WTC11 (cell line): ENCODE data around the gene SRC.

ENCODE experiments used
- ATF1 ChIP-seq: sonication (generic); formaldehyde crosslinking; IDR thresholded peaks from 2 replicates; pipeline ENCODE4 v1.8.1; 2023; ENCODE audit warnings: mild to moderate bottlenecking, moderate library complexity, missing genetic modification reagents
- CREM ChIP-seq: sonication (generic); formaldehyde crosslinking; IDR thresholded peaks from 2 replicates; pipeline ENCODE4 v1.8.1; 2022; ENCODE audit warnings: mild to moderate bottlenecking, missing genetic modification reagents, moderate library complexity
- CTCF ChIP-seq: fragments of 200-600 bp; IDR thresholded peaks from 2 replicates; pipeline ENCODE4 v1.8.0; 2022; ENCODE audit warnings: antibody characterized with exemption
- FOXJ3 ChIP-seq: sonication (generic); formaldehyde crosslinking; IDR thresholded peaks from 2 replicates; pipeline ENCODE4 v1.9.0; 2021; ENCODE audit warnings: missing genetic modification reagents, mild to moderate bottlenecking, borderline replicate concordance
- FOXP1 ChIP-seq: sonication (generic); formaldehyde crosslinking; IDR thresholded peaks from 2 replicates; pipeline ENCODE4 v1.8.0; 2022; ENCODE audit warnings: missing genetic modification reagents, mild to moderate bottlenecking, moderate library complexity, borderline replicate concordance
- FOXP4 ChIP-seq: sonication (generic); formaldehyde crosslinking; IDR thresholded peaks from 2 replicates; pipeline ENCODE4 v1.8.0; 2022; ENCODE audit warnings: mild to moderate bottlenecking, missing genetic modification reagents
- GABPB1 ChIP-seq: sonication (generic); formaldehyde crosslinking; IDR thresholded peaks from 2 replicates; pipeline ENCODE4 v1.8.1; 2023; ENCODE audit warnings: mild to moderate bottlenecking, missing genetic modification reagents
- HMGXB4 ChIP-seq: sonication (generic); formaldehyde crosslinking; IDR thresholded peaks from 2 replicates; pipeline ENCODE4 v1.8.1; 2023; ENCODE audit warnings: mild to moderate bottlenecking, moderate library complexity, missing genetic modification reagents
- MYBL2 ChIP-seq: sonication (generic); formaldehyde crosslinking; IDR thresholded peaks from 2 replicates; pipeline ENCODE4 v1.8.1; 2023; ENCODE audit warnings: mild to moderate bottlenecking, moderate library complexity, missing genetic modification reagents
- NR3C1 ChIP-seq: sonication (generic); formaldehyde crosslinking; conservative IDR thresholded peaks from 2 replicates; pipeline ENCODE4 v1.8.1; 2023; ENCODE audit warnings: low read depth, mild to moderate bottlenecking, missing genetic modification reagents
- SP1 ChIP-seq: sonication (generic); formaldehyde crosslinking; conservative IDR thresholded peaks from 2 replicates; pipeline ENCODE4 v1.8.1; 2022; ENCODE audit warnings: missing genetic modification reagents
- USF1 ChIP-seq: sonication (generic); formaldehyde crosslinking; IDR thresholded peaks from 2 replicates; pipeline ENCODE4 v1.8.0; 2022; ENCODE audit warnings: mild to moderate bottlenecking, missing genetic modification reagents
- ZNF232 ChIP-seq: sonication (generic); formaldehyde crosslinking; IDR thresholded peaks from 2 replicates; pipeline ENCODE4 v1.8.0; 2022; ENCODE audit warnings: mild to moderate bottlenecking, missing genetic modification reagents
- ZNF423 ChIP-seq: fragments of 250-450 bp; sonication (Bioruptor Pico); IDR thresholded peaks from 2 replicates; pipeline ENCODE4 v2.1.2; 2022; ENCODE audit warnings: mild to moderate bottlenecking, moderate library complexity

DNA sequence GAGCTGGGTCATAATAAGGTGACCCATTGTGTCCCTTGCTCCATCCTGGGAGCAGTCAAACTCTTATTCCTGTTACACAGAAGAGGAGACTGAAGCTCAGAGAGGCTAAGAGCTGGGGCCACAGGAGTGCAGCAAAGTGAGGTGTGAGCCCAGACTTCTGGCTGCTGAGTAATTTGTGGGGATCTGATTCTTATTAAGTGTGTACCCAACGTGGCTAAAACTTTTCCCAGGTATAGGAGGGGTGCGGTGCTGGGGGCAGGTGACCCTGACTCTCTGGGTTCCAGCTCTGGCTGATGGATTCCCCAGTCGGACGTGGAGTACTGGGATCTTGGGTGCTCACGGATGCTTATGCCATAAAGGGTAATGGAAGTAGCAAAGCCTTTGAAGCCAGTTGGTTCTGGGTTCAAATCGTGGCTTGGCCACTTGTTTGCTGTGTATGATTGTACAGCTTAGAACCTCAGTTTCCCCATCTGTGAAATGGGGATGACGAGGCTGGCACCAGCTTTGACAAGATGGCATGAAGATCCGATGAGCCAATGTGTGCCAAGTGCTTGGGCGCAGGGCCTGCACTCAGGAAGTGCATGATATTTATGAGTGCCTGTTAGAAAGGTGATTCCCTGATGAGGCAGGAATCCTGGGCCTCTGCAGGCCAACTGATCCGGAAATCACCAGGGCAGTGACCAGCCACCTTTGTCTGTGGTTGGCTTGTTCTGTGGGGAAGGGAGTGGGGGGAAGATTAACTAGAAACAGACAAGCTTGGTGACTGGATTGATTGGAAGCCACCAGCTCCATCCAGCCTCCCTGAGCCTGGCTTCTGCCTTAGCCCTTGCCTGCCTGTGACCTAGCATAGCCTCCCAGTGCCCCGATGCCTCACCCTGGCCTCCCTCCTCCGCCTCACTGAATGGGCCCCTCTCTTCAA, 6.0 kb downstream of the SRC start:
- TF ChIP-seq GABPB1 (CRISPR knock-in tag) (no peak), MYBL2 (CRISPR knock-in tag) (no peak), CTCF (no peak), HMGXB4 (no peak), CREM (CRISPR knock-in tag) (no peak), NR3C1 (no peak), FOXP1 (CRISPR knock-in tag) (no peak), FOXP4 (CRISPR knock-in tag) (no peak), SP1 (no peak), ATF1 (CRISPR knock-in tag) (no peak), ZNF232 (no peak), FOXJ3 (CRISPR knock-in tag) (no peak), USF1 (CRISPR knock-in tag) (no peak), ZNF423 (no peak)
